Activated naive CD4-positive, alpha-beta T cell treated with anti-CD3 and anti-CD28 coated beads, Interleukin-2, amount 50 U/mL, for 24 hours (primary cell): ENCODE results near the gene TMEM167B.
"Not testable (repeated sequence)": the region's sequence is repeated elsewhere in the genome, so short reads cannot be mapped to it uniquely, and the experiment has no call there.

Source experiments
- H3K27ac Mint-ChIP-seq: one replicate; pipeline ENCODE4 v1.8.0; 2021; ENCODE audit warnings: mild to moderate bottlenecking, mixed read lengths
- H3K27me3 Mint-ChIP-seq: one replicate; pipeline ENCODE4 v1.8.0; 2021; ENCODE audit warnings: mixed read lengths
- H3K36me3 Mint-ChIP-seq: one replicate; pipeline ENCODE4 v1.8.0; 2021; ENCODE audit warnings: mixed read lengths
- H3K4me1 Mint-ChIP-seq: one replicate; pipeline ENCODE4 v1.8.0; 2021; ENCODE audit warnings: mixed read lengths
- H3K4me3 Mint-ChIP-seq: one replicate; pipeline ENCODE4 v1.8.0; 2021; ENCODE audit warnings: mild to moderate bottlenecking, mixed read lengths
- H3K9me3 Mint-ChIP-seq: one replicate; pipeline ENCODE4 v1.8.0; 2021; ENCODE audit warnings: mixed read lengths

TMEM167B gene

GRCh38 chr1:109120356-109120755, 29.8 kb downstream of the TMEM167B start:
- Mint-ChIP-seq H3K27me3 (no peaks in the 10 kb centered on the region), H3K9me3 (no peaks in the 10 kb centered on the region), H3K4me1 (peaks cover 11% of the 10 kb centered on the region), H3K4me3 (no peak overlapping the region), H3K27ac (no peak overlapping the region), H3K36me3 (no peaks in the 10 kb centered on the region)

DNA sequence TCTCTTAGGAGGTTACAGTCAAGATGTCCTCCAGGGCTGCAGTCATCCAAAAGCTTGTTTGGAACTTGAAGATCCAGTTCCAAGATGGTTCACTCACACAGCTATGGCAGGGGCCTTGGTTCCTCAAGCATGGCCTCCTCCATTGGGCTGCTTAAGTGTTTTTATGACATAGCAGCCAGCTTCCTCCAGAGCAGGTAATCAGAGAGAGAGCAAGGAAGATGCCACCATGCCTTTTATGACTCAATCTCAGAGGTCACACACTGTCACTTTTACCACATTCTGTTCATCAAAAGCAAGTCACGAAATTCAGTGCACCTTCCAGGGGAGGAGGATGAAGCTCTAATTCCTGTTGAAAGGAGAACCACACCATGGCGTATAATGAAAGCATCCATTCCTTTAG, 40.5 kb downstream of the TMEM167B start:
- Mint-ChIP-seq H3K4me1 (peaks cover 18% of the 10 kb centered on the region), H3K9me3 (no peaks in the 10 kb centered on the region), H3K27ac (no peak overlapping the region), H3K27me3 (no peaks in the 10 kb centered on the region), H3K36me3 (no peaks in the 10 kb centered on the region), H3K4me3 (no peak overlapping the region)

- no peaks in the 10 kb centered on the region for H3K9me3 Mint-ChIP-seq
- H3K27me3 Mint-ChIP-seq: no peaks in the 10 kb centered on the region
- no peak overlapping the region for H3K27ac Mint-ChIP-seq
- no peak overlapping the region for H3K4me3 Mint-ChIP-seq
- peaks cover 18% of the 10 kb centered on the region for H3K4me1 Mint-ChIP-seq
- H3K36me3 Mint-ChIP-seq: no peaks in the 10 kb centered on the region
These were observed 41.2 kb downstream of the TMEM167B start for GRCh38 chr1:109131800-109132199.

- H3K9me3 Mint-ChIP-seq: no peaks in the 10 kb centered on the region
- no peaks in the 10 kb centered on the region for H3K27me3 Mint-ChIP-seq
- H3K27ac Mint-ChIP-seq: no peak overlapping the region
- H3K36me3 Mint-ChIP-seq: no peaks in the 10 kb centered on the region
- H3K4me1 Mint-ChIP-seq: peaks cover 18% of the 10 kb centered on the region
- no peak overlapping the region for H3K4me3 Mint-ChIP-seq
These were observed 42.6 kb downstream of the TMEM167B start for GRCh38 chr1:109133002-109133706.

GRCh38 chr1:109133815-109134214, 43.3 kb downstream of the TMEM167B start:
- no peaks in the 10 kb centered on the region for H3K27me3 Mint-ChIP-seq
- peak overlapping the region; percentile 43 for H3K27ac Mint-ChIP-seq
- peaks cover 18% of the 10 kb centered on the region for H3K4me1 Mint-ChIP-seq
- no peaks in the 10 kb centered on the region for H3K9me3 Mint-ChIP-seq
- no peak overlapping the region for H3K4me3 Mint-ChIP-seq
- no peaks in the 10 kb centered on the region for H3K36me3 Mint-ChIP-seq

DNA sequence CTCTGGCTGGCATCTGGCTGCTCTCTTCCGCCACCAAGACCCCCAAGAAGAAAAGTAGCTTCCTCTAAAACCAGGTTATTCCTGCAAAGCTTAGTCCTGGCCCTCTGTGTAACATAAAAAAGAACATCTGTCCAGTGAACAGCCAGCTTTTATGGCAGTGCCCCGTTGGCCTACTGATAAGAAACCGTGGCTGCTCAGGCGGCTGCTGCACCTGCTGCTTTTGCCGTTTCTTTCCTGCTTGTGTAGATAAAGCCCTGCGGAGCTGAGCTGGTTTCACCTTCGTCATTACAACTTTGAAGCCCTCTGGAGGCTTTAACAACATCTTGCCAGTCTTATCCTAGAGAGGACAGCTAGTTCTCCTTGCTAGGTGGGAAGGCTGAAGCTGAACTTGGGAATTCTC, 43.9 kb downstream of the TMEM167B start:
- no peaks in the 10 kb centered on the region for H3K9me3 Mint-ChIP-seq
- no peak overlapping the region for H3K4me3 Mint-ChIP-seq
- no peaks in the 10 kb centered on the region for H3K36me3 Mint-ChIP-seq
- peaks cover 18% of the 10 kb centered on the region for H3K4me1 Mint-ChIP-seq
- H3K27me3 Mint-ChIP-seq: no peaks in the 10 kb centered on the region
- H3K27ac Mint-ChIP-seq: no peak overlapping the region

DNA sequence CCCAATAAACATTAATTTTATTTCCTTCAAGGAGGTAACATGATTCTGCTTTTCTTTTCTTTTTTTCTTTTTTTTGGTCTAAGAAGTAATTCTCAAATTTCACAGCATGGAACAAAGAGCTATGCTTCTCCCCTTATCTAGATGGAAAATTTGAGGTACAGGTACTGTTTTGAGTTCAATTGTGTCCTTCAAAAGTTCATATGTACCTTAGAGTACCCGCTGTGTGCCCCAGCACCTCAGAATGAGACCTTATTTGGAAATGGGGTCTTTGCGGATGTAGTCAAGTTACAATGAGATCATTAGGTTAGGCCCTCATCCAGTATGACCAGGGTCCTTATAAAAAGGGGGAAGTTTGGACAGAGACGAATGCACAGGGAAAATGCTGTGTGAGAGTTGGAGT, 45.4 kb downstream of the TMEM167B start:
- Mint-ChIP-seq H3K27me3 (no peaks in the 10 kb centered on the region), H3K36me3 (no peaks in the 10 kb centered on the region), H3K4me1 (peaks cover 18% of the 10 kb centered on the region), H3K4me3 (no peak overlapping the region), H3K9me3 (no peaks in the 10 kb centered on the region), H3K27ac (no peak overlapping the region)

DNA sequence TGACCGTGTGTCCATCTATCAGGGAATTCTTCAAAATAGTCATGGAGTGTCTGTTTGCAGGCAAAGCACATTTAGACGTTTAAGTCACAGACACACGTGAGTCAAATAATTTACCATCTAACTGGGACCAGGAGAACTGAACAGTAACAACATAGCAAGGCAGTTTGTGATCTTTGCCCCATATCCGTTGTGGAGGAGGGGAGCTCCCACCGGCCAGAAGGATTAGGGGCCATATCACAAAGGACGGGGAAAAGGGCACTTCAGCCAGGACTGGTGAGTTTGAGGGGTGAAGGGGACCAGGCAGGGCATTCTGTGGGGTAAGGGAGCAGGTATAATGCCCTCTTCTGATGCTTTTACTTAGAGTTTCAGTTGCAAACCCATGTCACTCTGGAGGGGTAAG, 46.2 kb downstream of the TMEM167B start:
- Mint-ChIP-seq H3K36me3 (no peaks in the 10 kb centered on the region), H3K4me1 (peaks cover 18% of the 10 kb centered on the region), H3K4me3 (no peak overlapping the region), H3K27ac (no peak overlapping the region), H3K27me3 (no peaks in the 10 kb centered on the region), H3K9me3 (no peaks in the 10 kb centered on the region)

DNA sequence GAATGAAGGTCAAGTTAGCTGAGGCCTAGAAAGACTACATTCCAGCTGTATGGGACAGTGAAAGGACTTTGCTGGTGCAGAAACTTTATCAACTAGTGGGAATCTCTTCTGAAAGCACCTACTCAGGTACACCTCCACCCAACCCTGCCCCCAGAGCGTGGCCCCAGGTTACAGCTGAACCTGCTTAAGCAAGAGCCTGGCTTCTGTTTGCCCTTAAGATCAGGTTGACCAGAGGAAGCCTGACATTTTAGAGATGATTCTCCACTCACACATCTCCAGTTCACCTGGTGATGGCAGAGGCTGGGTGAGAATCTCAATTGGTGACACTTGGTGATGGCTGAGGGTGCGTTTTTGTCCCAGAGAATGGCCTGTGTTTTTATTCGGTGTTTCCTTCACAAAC, 47.4 kb downstream of the TMEM167B start:
- Mint-ChIP-seq H3K27me3 (no peaks in the 10 kb centered on the region), H3K4me1 (peaks cover 18% of the 10 kb centered on the region), H3K4me3 (no peak overlapping the region), H3K27ac (no peak overlapping the region), H3K9me3 (no peaks in the 10 kb centered on the region), H3K36me3 (peaks cover 2% of the 10 kb centered on the region)

DNA sequence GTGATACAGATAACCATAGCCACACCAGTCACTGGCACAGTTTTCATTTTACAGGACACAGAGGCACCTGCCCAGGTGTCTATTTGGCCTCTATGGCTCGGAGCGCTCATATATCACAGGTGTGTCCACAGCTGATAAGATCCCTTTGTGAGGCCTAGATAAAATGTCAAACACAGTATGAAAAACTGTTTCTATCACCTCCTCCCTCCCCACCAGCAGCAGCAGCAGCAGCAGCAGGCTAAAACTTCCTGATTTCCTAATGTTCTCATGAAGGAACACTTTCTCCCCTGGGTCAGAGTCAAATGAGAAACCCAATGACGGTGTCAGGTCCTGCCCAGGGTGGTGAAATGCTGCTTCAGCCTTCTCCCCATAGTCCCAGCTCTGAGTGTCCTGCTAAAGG, 47.8 kb downstream of the TMEM167B start:
- no peak overlapping the region for H3K27ac Mint-ChIP-seq
- H3K27me3 Mint-ChIP-seq: no peaks in the 10 kb centered on the region
- no peaks in the 10 kb centered on the region for H3K9me3 Mint-ChIP-seq
- no peak overlapping the region for H3K4me3 Mint-ChIP-seq
- peaks cover 15% of the 10 kb centered on the region for H3K4me1 Mint-ChIP-seq
- H3K36me3 Mint-ChIP-seq: peaks cover 2% of the 10 kb centered on the region

- H3K4me3 Mint-ChIP-seq: no peak overlapping the region
These were observed 49.8 kb downstream of the TMEM167B start for GRCh38 chr1:109140392-109140791.

GRCh38 chr1:109142260-109142659, 51.7 kb downstream of the TMEM167B start:
- H3K4me1 Mint-ChIP-seq: no peaks in the 10 kb centered on the region
- no peaks in the 10 kb centered on the region for H3K9me3 Mint-ChIP-seq
- H3K27me3 Mint-ChIP-seq: no peaks in the 10 kb centered on the region
- H3K27ac Mint-ChIP-seq: no peak overlapping the region
- no peak overlapping the region for H3K4me3 Mint-ChIP-seq
- peaks cover 2% of the 10 kb centered on the region for H3K36me3 Mint-ChIP-seq

More at GRCh38 chr1:109140392-109140791, 49.8 kb downstream of the TMEM167B start:
- Mint-ChIP-seq H3K36me3 (peaks cover 2% of the 10 kb centered on the region), H3K27me3 (no peaks in the 10 kb centered on the region), H3K9me3 (no peaks in the 10 kb centered on the region), H3K4me1 (no peaks in the 10 kb centered on the region), H3K27ac (no peak overlapping the region)

DNA sequence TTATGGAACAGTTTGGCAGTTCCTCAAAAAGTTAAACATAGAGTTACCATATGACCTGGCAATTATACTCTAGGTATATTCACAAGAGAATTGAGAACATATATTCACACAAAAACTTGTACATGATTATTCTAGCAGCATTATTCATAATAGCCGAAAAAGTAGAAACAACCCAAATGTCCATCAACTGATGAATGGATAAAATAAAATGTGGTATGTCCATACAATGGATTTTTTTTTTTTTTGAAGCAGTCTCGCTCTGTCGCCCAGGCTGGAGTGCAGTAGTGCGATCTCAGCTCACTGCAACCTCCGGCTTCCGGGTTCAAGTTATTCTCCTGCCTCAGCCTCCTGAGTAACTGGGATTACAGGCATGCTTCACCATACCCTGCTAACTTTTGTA, 52.2 kb downstream of the TMEM167B start:
- not testable (repeated sequence) for H3K4me3 Mint-ChIP-seq, H3K27ac Mint-ChIP-seq, H3K4me1 Mint-ChIP-seq, H3K36me3 Mint-ChIP-seq, H3K9me3 Mint-ChIP-seq, H3K27me3 Mint-ChIP-seq
